Activated CD4-positive, alpha-beta memory T cell treated with anti-CD3 and anti-CD28 coated beads for 36 hours (primary cell): ENCODE results near the gene BRMS1. TPM values are rescaled to one million over a fixed set of nuclear protein-coding genes. Genes with fewer than 3 reads are reported as not detected.
A peak's percentile ranks its signal among the peaks of the same experiment; 100 is the strongest.
"Not testable (repeated sequence)": the region's sequence is repeated elsewhere in the genome, so short reads cannot be mapped to it uniquely, and the experiment has no call there.

Experiments used
- CTCF ChIA-PET: fragments of 350-600 bp; sonication (Branson Sonifier 250); formaldehyde crosslinking; loops from one replicate; lab custom pipeline; 2021; ENCODE audit warnings: antibody characterized with exemption, inconsistent platforms; lab: Charles Lee
- POLR2A ChIA-PET: fragments of 350-600 bp; sonication (Branson Sonifier 250); formaldehyde crosslinking; loops from one replicate; lab custom pipeline; 2021; ENCODE audit warnings: antibody characterized with exemption; lab: Charles Lee
- DNase-seq: peaks from one replicate; pipeline ENCODE4 v3.0.0-alpha.2; 2020
- H3K27ac Mint-ChIP-seq: one replicate; pipeline ENCODE4 v1.8.0; 2021; ENCODE audit warnings: mixed read lengths
- H3K27me3 Mint-ChIP-seq: one replicate; pipeline ENCODE4 v1.8.0; 2021; ENCODE audit warnings: mixed read lengths
- H3K36me3 Mint-ChIP-seq: one replicate; pipeline ENCODE4 v1.8.0; 2021; ENCODE audit warnings: mixed read lengths
- H3K4me1 Mint-ChIP-seq: one replicate; pipeline ENCODE4 v1.8.0; 2021; ENCODE audit warnings: low read depth, mixed read lengths
- H3K4me3 Mint-ChIP-seq: one replicate; pipeline ENCODE4 v1.8.0; 2021; ENCODE audit warnings: mild to moderate bottlenecking, mixed read lengths
- H3K9me3 Mint-ChIP-seq: one replicate; pipeline ENCODE4 v1.8.0; 2021; ENCODE audit warnings: mixed read lengths
- intact Hi-C: fragments of 100-400 bp; cut with micrococcal nuclease; formaldehyde crosslinking; loops from one replicate; pipeline ENCODE4 v1.15.1; 2023
- total RNA-seq, 2 experiments: library from RNA; stranded (reverse); gene quantifications; one replicate each; pipeline ENCODE4 v1.2.3, GENCODE V29; 2021

The BRMS1 gene
- 10 to 100 TPM; 29.3 to 31.2 TPM for total RNA-seq

GRCh38 chr11:66344550-66345315 lies at the start of gene BRMS1:
BRMS1 (minus strand) TSS chr11:66345104; CDS start chr11:66342234, 2,870 bp downstream.
- CTCF ChIA-PET: interaction anchor here (0.6 to 3.5 kb wide), 11 partner anchors 9 to 507 kb away, joined by 3 to 33 read pairs (median 4); partner anchors contain the start of genes MRPL11 and RIN1
- POLR2A ChIA-PET: interaction anchor here (0.5 to 1.5 kb wide), 5 partner anchors 26 to 1421 kb away, joined by 3 to 6 read pairs (median 4); no protein-coding TSS in a partner anchor
- H3K27ac Mint-ChIP-seq: peak within 1 kb of the TSS; percentile 85
- peak; percentile 98 for DNase-seq
- H3K4me1 Mint-ChIP-seq: peaks cover 50% of the 10 kb centered on the region
- intact Hi-C loops: loop anchor here (1.0 to 5.0 kb wide), 4 partner anchors 32 to 499 kb away; partner anchors contain the start of genes RAB1B and RCE1
- peaks cover 3% of the 10 kb centered on the region for H3K27me3 Mint-ChIP-seq
- H3K9me3 Mint-ChIP-seq: peaks cover 2% of the 10 kb centered on the region
- H3K4me3 Mint-ChIP-seq: peak within 1 kb of the TSS; percentile 94
- peaks cover 15% of the 10 kb centered on the region for H3K36me3 Mint-ChIP-seq

GRCh38 chr11:66393954-66394353 lies 49.0 kb upstream of the BRMS1 start:
- intact Hi-C loops: no loop called here
- Mint-ChIP-seq H3K4me3 (no peak overlapping the region), H3K27ac (no peak overlapping the region), H3K27me3 (peaks cover 5% of the 10 kb centered on the region), H3K4me1 (no peaks in the 10 kb centered on the region), H3K9me3 (no peaks in the 10 kb centered on the region), H3K36me3 (no peaks in the 10 kb centered on the region)
- ChIA-PET POLR2A (no interaction called here), CTCF (no interaction called here)
- DNase-seq: no peak

- POLR2A ChIA-PET: no interaction called here
- Mint-ChIP-seq H3K36me3 (no peaks in the 10 kb centered on the region), H3K27me3 (peaks cover 4% of the 10 kb centered on the region), H3K4me1 (peaks cover 4% of the 10 kb centered on the region), H3K27ac (no peak overlapping the region), H3K9me3 (no peaks in the 10 kb centered on the region), H3K4me3 (no peak overlapping the region)
- no peak for DNase-seq
- intact Hi-C loops: no loop called here
- CTCF ChIA-PET: interaction anchor here (1.0 to 3.3 kb wide), 3 partner anchors 14 to 79 kb away, joined by 3 to 45 read pairs (median 4); no protein-coding TSS in a partner anchor
Observed at GRCh38 chr11:66391322-66391721, 46.4 kb upstream of the BRMS1 start.

GRCh38 chr11:66388780-66389386 lies 44.0 kb upstream of the BRMS1 start:
- Mint-ChIP-seq H3K36me3 (no peaks in the 10 kb centered on the region), H3K27ac (no peak overlapping the region), H3K4me3 (no peak overlapping the region), H3K9me3 (no peaks in the 10 kb centered on the region), H3K4me1 (peaks cover 8% of the 10 kb centered on the region), H3K27me3 (peaks cover under 1% of the 10 kb centered on the region)
- POLR2A ChIA-PET: no interaction called here
- intact Hi-C loops: loop anchor here (1.0 to 5.0 kb wide), 2 partner anchors 42 to 78 kb away; partner anchors contain the start of genes B4GAT1 and BRMS1
- DNase-seq: peak; percentile 82
- CTCF ChIA-PET: interaction anchor here (0.6 to 3.3 kb wide), 33 partner anchors 10 to 669 kb away, joined by 3 to 45 read pairs (median 4); partner anchors contain the start of genes MRPL11, NPAS4, PELI3 and SLC29A2

GRCh38 chr11:66386171-66387069 lies 41.5 kb upstream of the BRMS1 start:
- peak; percentile 88 for DNase-seq
- H3K9me3 Mint-ChIP-seq: no peaks in the 10 kb centered on the region
- H3K27me3 Mint-ChIP-seq: peaks cover 1% of the 10 kb centered on the region
- ChIA-PET POLR2A (interaction anchor here (1.4 kb wide), 1 partner anchor 74 kb away, joined by 4 read pairs; no protein-coding TSS in a partner anchor), CTCF (interaction anchor here (0.6 to 2.8 kb wide), 43 partner anchors 9 to 590 kb away, joined by 3 to 34 read pairs (median 4); partner anchors contain the start of genes B4GAT1, BBS1, BRMS1 and CCDC87)
- no peak overlapping the region for H3K27ac Mint-ChIP-seq
- intact Hi-C loops: loop anchor here (2.0 to 5.0 kb wide), 2 partner anchors 14 to 39 kb away; partner anchors contain the start of genes B4GAT1 and BRMS1
- H3K36me3 Mint-ChIP-seq: no peaks in the 10 kb centered on the region
- H3K4me1 Mint-ChIP-seq: peaks cover 8% of the 10 kb centered on the region
- peak overlapping the region; percentile 1 for H3K4me3 Mint-ChIP-seq

GRCh38 chr11:66384316-66384715 lies 39.4 kb upstream of the BRMS1 start:
- ChIA-PET POLR2A (interaction anchor here (0.5 kb wide), 1 partner anchor 33 kb away, joined by 3 read pairs; no protein-coding TSS in a partner anchor), CTCF (interaction anchor here (2.6 kb wide), 1 partner anchor 13 kb away, joined by 26 read pairs; the partner anchor contains the start of gene SLC29A2)
- intact Hi-C loops, H3K27ac Mint-ChIP-seq, H3K36me3 Mint-ChIP-seq, H3K4me1 Mint-ChIP-seq, H3K9me3 Mint-ChIP-seq, H3K27me3 Mint-ChIP-seq, H3K4me3 Mint-ChIP-seq, DNase-seq: not testable (repeated sequence)

GRCh38 chr11:66380264-66380663 lies 35.4 kb upstream of the BRMS1 start:
- H3K9me3 Mint-ChIP-seq, H3K4me1 Mint-ChIP-seq, H3K36me3 Mint-ChIP-seq, H3K4me3 Mint-ChIP-seq, H3K27ac Mint-ChIP-seq, intact Hi-C loops, H3K27me3 Mint-ChIP-seq: not testable (repeated sequence)
- ChIA-PET CTCF (interaction anchor here (1.1 to 1.9 kb wide), 3 partner anchors 16 to 59 kb away, joined by 3 to 7 read pairs (median 7); partner anchors contain the start of gene MRPL11), POLR2A (interaction anchor here (0.8 kb wide), 1 partner anchor 8 kb away, joined by 3 read pairs; no protein-coding TSS in a partner anchor)
- peak; percentile 20 for DNase-seq

GRCh38 chr11:66373690-66374287 lies 28.9 kb upstream of the BRMS1 start:
- POLR2A ChIA-PET, H3K27ac Mint-ChIP-seq: not testable (repeated sequence)

GRCh38 chr11:66373265-66373664 lies 28.4 kb upstream of the BRMS1 start:
- no peaks in the 10 kb centered on the region for H3K9me3 Mint-ChIP-seq
- no peak for DNase-seq
- H3K27ac Mint-ChIP-seq: no peak overlapping the region
- peaks cover 16% of the 10 kb centered on the region for H3K4me1 Mint-ChIP-seq
- H3K27me3 Mint-ChIP-seq: no peaks in the 10 kb centered on the region
- intact Hi-C loops: loop anchor here (2.0 kb wide), 1 partner anchor 14 kb away; no protein-coding TSS in a partner anchor
- CTCF ChIA-PET: interaction anchor here (1.2 kb wide), 1 partner anchor 13 kb away, joined by 3 read pairs; no protein-coding TSS in a partner anchor
- H3K36me3 Mint-ChIP-seq: peaks cover 6% of the 10 kb centered on the region
- POLR2A ChIA-PET: no interaction called here
- H3K4me3 Mint-ChIP-seq: no peak overlapping the region

More at GRCh38 chr11:66373690-66374287, 28.9 kb upstream of the BRMS1 start:
- CTCF ChIA-PET: interaction anchor here (1.2 kb wide), 2 partner anchors 12 to 16 kb away, joined by 3 to 4 read pairs; no protein-coding TSS in a partner anchor
- not testable (repeated sequence) for H3K36me3 Mint-ChIP-seq, H3K27me3 Mint-ChIP-seq, H3K4me3 Mint-ChIP-seq, H3K9me3 Mint-ChIP-seq, DNase-seq
- peaks cover 16% of the 10 kb centered on the region for H3K4me1 Mint-ChIP-seq
- intact Hi-C loops: loop anchor here (2.0 kb wide), 1 partner anchor 13 kb away; no protein-coding TSS in a partner anchor

GRCh38 chr11:66371627-66372415 lies 26.9 kb upstream of the BRMS1 start, which contains the start of gene SLC29A2:
SLC29A2 (minus strand) TSS chr11:66371760; CDS start chr11:66371591, 169 bp downstream.
- no peaks in the 10 kb centered on the region for H3K9me3 Mint-ChIP-seq
- CTCF ChIA-PET: interaction anchor here (1.1 to 2.9 kb wide), 5 partner anchors 9 to 60 kb away, joined by 5 to 26 read pairs (median 14); no protein-coding TSS in a partner anchor
- peak within 1 kb of the TSS; percentile 86 for H3K27ac Mint-ChIP-seq
- H3K4me1 Mint-ChIP-seq: peaks cover 16% of the 10 kb centered on the region
- no peaks in the 10 kb centered on the region for H3K27me3 Mint-ChIP-seq
- intact Hi-C loops: loop anchor here (1.0 to 2.0 kb wide), 2 partner anchors 15 to 60 kb away; no protein-coding TSS in a partner anchor
- peak; percentile 90 for DNase-seq
- H3K36me3 Mint-ChIP-seq: peaks cover 9% of the 10 kb centered on the region
- H3K4me3 Mint-ChIP-seq: peak within 1 kb of the TSS; percentile 83
- POLR2A ChIA-PET: interaction anchor here (0.6 to 2.4 kb wide), 7 partner anchors 8 to 521 kb away, joined by 3 to 5 read pairs (median 3); partner anchors contain the start of gene MRPL11
